H1 (cell line): ENCODE measurements around the gene NAA40. TPM values are rescaled to one million over a fixed set of nuclear protein-coding genes. Genes with fewer than 3 reads are reported as not detected.

Experiments
- ASH2L ChIP-seq: fragments of 200-600, 300-600 bp; sonication (generic); IDR thresholded peaks from one replicate; pipeline ENCODE4 v1.7.1; 2017; ENCODE audit warnings: low read length
- CEBPB ChIP-seq: IDR thresholded peaks from 2 replicates; pipeline ENCODE4 v1.6.1; 2012; ENCODE audit warnings: low read depth, low read length
- CREB1 ChIP-seq: IDR thresholded peaks from 2 replicates; pipeline ENCODE4 v1.6.1; 2012; ENCODE audit warnings: inconsistent platforms
- HDAC2 ChIP-seq, 2 experiments: fragments of 300-600 bp in 1 of 2; sonication (generic) in 1 of 2; IDR thresholded peaks; 2 replicates each; pipeline ENCODE4 v1.6.1; 2011 to 2012; ENCODE audit warnings: low read depth in 2 of 2, low read length in 2 of 2, mild to moderate bottlenecking in 2 of 2, moderate library complexity in 2 of 2, borderline replicate concordance in 1 of 2, inconsistent platforms in 1 of 2
- KDM1A ChIP-seq: fragments of 200-600, 300-600 bp; sonication (generic); IDR thresholded peaks from 2 replicates; pipeline ENCODE4 v1.7.1; 2016; ENCODE audit warnings: mild to moderate bottlenecking, low read length, borderline replicate concordance
- POLR2A ChIP-seq, 2 experiments: IDR thresholded peaks; 1 replicate in 1 of 2; 2 replicates in 1 of 2; pipeline ENCODE4 v1.6.1; 2011; ENCODE audit warnings: low read depth in 2 of 2, low read length in 2 of 2, mild to moderate bottlenecking in 2 of 2; ENCODE audit errors: control extremely low read depth in 1 of 2
- POLR2AphosphoS5 ChIP-seq: IDR thresholded peaks from 2 replicates; pipeline ENCODE4 v1.6.1; 2011; ENCODE audit warnings: low read depth, low read length
- POU5F1 ChIP-seq: IDR thresholded peaks from 2 replicates; pipeline ENCODE4 v1.6.1; 2011; ENCODE audit warnings: low read depth, mild to moderate bottlenecking, low read length, moderate library complexity
- polyA plus RNA-seq, 7 experiments: library from polyadenylated mRNA; depleted of rRNA in 3 of 7; stranded (reverse) in 5 of 7; unstranded in 2 of 7; fragments of >200 nt in 5 of 7; fragments of 200-250 nt in 2 of 7; gene quantifications; 1 replicate in 5 of 7; 2 replicates in 1 of 7; 4 replicates in 1 of 7; pipeline versions ENCODE4 v1.2.1 to v1.2.3, GENCODE V29; 2011 to 2013; ENCODE audit warnings: missing spikeins in 2 of 7, mixed read lengths in 2 of 7
- total RNA-seq: library from RNA; stranded (reverse); fragmentation: NEBNext Ultra II Directional; extraction: Animal tissue kit (Norgen Biotek cat#: 25700); gene quantifications from 2 replicates; pipeline ENCODE4 v1.2.1, GENCODE V29; 2021
- TF ChIP-seq, protein P1 (sequence below): IDR thresholded peaks from 2 replicates; pipeline ENCODE4 v1.6.1; 2012; ENCODE audit warnings: inconsistent platforms
- TF ChIP-seq, protein P2 (sequence below): fragments of 300-600 bp; sonication (generic); IDR thresholded peaks from 2 replicates; pipeline ENCODE4 v1.7.1; 2012; ENCODE audit warnings: low read length, moderate library complexity, mild to moderate bottlenecking, inconsistent platforms; ENCODE audit not compliant: insufficient replicate concordance

Gene NAA40
- total and polyA plus RNA-seq, 2 of the 8 experiments (the other 6 are each of a cell fraction or from before 2014, with no cell fraction given) = 20.0 to 31.1 TPM

DNA sequence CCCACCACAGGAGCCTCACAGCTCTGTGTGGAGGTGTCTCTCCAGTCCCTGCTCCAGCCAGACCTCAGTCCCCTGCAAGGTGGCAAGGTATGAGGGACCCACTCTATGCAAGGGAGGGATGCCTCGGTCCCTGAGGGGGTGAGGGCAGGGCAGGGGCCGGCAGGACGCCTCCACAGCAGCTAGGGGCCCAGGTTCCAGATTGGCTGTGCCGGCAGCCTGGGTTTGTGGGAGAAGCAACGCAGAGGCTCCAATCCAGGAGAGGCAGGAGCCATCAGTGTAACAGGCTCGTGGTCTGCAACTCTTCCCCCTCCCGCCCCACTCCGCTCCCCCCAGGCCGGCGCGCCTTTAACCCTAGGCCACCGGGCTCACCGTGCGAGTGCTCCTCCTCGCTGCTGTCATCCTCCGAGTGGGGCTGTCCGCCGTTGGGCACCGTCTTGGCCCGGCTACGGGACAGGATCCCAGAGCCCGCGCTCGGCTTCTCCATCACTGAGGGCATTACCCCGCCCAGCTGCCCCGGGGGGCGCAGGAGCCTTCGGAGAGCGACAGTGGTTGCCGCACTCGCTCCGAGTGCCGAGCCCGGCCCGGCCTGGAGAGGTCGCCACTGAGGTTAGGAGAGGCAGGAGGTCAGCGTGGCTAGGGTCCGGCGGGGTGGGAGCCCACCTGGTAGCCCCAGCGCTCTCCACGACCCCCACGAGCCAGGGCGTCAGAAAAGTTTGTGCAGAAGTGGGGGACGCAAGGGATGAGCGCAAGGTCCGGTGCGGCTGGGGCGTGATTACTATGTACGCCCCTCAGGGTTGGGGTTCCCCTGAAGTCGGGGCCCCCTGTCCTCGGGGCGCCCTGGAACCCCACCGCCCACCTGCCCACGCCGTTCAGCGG lies 22.6 kb upstream of the NAA40 start (continued):
- TF ChIP-seq, protein P1, sequence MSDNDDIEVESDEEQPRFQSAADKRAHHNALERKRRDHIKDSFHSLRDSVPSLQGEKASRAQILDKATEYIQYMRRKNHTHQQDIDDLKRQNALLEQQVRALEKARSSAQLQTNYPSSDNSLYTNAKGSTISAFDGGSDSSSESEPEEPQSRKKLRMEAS = peak; percentile 73
- TF ChIP-seq, protein P2, sequence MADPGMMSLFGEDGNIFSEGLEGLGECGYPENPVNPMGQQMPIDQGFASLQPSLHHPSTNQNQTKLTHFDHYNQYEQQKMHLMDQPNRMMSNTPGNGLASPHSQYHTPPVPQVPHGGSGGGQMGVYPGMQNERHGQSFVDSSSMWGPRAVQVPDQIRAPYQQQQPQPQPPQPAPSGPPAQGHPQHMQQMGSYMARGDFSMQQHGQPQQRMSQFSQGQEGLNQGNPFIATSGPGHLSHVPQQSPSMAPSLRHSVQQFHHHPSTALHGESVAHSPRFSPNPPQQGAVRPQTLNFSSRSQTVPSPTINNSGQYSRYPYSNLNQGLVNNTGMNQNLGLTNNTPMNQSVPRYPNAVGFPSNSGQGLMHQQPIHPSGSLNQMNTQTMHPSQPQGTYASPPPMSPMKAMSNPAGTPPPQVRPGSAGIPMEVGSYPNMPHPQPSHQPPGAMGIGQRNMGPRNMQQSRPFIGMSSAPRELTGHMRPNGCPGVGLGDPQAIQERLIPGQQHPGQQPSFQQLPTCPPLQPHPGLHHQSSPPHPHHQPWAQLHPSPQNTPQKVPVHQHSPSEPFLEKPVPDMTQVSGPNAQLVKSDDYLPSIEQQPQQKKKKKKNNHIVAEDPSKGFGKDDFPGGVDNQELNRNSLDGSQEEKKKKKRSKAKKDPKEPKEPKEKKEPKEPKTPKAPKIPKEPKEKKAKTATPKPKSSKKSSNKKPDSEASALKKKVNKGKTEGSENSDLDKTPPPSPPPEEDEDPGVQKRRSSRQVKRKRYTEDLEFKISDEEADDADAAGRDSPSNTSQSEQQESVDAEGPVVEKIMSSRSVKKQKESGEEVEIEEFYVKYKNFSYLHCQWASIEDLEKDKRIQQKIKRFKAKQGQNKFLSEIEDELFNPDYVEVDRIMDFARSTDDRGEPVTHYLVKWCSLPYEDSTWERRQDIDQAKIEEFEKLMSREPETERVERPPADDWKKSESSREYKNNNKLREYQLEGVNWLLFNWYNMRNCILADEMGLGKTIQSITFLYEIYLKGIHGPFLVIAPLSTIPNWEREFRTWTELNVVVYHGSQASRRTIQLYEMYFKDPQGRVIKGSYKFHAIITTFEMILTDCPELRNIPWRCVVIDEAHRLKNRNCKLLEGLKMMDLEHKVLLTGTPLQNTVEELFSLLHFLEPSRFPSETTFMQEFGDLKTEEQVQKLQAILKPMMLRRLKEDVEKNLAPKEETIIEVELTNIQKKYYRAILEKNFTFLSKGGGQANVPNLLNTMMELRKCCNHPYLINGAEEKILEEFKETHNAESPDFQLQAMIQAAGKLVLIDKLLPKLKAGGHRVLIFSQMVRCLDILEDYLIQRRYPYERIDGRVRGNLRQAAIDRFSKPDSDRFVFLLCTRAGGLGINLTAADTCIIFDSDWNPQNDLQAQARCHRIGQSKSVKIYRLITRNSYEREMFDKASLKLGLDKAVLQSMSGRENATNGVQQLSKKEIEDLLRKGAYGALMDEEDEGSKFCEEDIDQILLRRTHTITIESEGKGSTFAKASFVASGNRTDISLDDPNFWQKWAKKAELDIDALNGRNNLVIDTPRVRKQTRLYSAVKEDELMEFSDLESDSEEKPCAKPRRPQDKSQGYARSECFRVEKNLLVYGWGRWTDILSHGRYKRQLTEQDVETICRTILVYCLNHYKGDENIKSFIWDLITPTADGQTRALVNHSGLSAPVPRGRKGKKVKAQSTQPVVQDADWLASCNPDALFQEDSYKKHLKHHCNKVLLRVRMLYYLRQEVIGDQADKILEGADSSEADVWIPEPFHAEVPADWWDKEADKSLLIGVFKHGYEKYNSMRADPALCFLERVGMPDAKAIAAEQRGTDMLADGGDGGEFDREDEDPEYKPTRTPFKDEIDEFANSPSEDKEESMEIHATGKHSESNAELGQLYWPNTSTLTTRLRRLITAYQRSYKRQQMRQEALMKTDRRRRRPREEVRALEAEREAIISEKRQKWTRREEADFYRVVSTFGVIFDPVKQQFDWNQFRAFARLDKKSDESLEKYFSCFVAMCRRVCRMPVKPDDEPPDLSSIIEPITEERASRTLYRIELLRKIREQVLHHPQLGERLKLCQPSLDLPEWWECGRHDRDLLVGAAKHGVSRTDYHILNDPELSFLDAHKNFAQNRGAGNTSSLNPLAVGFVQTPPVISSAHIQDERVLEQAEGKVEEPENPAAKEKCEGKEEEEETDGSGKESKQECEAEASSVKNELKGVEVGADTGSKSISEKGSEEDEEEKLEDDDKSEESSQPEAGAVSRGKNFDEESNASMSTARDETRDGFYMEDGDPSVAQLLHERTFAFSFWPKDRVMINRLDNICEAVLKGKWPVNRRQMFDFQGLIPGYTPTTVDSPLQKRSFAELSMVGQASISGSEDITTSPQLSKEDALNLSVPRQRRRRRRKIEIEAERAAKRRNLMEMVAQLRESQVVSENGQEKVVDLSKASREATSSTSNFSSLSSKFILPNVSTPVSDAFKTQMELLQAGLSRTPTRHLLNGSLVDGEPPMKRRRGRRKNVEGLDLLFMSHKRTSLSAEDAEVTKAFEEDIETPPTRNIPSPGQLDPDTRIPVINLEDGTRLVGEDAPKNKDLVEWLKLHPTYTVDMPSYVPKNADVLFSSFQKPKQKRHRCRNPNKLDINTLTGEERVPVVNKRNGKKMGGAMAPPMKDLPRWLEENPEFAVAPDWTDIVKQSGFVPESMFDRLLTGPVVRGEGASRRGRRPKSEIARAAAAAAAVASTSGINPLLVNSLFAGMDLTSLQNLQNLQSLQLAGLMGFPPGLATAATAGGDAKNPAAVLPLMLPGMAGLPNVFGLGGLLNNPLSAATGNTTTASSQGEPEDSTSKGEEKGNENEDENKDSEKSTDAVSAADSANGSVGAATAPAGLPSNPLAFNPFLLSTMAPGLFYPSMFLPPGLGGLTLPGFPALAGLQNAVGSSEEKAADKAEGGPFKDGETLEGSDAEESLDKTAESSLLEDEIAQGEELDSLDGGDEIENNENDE = no peak
- TF ChIP-seq POU5F1 (no peak), POLR2AphosphoS5 (peak; percentile 65; the same call in 1 of the 2 replicates), CEBPB (no peak), KDM1A (no peak), CREB1 (peak; percentile 47), ASH2L (peak; percentile 22), POLR2A (IDR thresholded peaks at IDR 0.05; ENCODE audit: control extremely low read depth in 1 of 2, low read depth in 2 of 2, low read length in 2 of 2) (no peak), HDAC2 (IDR thresholded peaks at IDR 0.05; ENCODE audit: borderline replicate concordance in 1 of 2, low read depth in 2 of 2, low read length in 2 of 2) (no peak; a peak in 1 of 4 replicates)
